Measurements from ENCODE around the gene PCDHGA5.
"Not testable (repeated sequence)": the region's sequence is repeated elsewhere in the genome, so short reads cannot be mapped to it uniquely, and the experiment has no call there.

The PCDHGA5 gene

DNA sequence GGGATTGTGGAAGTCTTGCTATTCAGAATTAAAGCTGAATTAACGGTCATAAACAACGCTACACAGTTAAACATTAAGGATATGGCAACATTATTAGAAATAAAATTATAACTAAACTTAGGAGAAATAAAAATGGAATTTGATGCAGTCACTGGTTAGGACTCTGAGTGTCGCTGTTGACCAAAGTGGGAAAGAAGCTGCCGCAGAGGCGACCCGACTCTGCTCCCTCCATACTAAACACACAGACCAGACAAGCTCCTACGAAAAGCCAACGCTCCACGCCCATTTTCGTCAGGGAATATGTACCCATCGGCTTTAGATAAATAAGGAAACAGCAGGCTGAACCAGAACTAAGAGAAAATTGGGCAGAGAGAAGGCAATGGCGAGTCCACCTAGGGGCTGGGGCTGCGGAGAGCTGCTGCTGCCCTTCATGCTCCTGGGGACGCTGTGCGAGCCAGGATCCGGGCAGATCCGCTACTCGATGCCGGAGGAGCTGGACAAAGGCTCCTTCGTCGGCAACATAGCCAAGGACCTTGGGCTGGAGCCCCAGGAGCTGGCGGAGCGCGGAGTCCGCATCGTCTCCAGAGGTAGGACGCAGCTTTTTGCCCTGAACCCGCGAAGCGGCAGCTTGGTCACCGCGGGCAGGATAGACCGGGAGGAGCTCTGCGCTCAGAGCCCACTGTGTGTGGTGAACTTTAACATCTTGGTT lies at the start of gene PCDHGA5:
Gene PCDHGA5, plus strand, starts transcription at position 211 of the 709 bp plus-strand sequence. Its CDS starts 169 bp downstream, at position 380.
- DNase-seq, result no peak
- TF ChIP-seq GATA1 (IDR thresholded peaks at IDR 0.05; ENCODE audit: low read depth, low read length) (no peak), POLR2A (IDR thresholded peaks at IDR 0.05; ENCODE audit: low read length) (no peak)

DNA sequence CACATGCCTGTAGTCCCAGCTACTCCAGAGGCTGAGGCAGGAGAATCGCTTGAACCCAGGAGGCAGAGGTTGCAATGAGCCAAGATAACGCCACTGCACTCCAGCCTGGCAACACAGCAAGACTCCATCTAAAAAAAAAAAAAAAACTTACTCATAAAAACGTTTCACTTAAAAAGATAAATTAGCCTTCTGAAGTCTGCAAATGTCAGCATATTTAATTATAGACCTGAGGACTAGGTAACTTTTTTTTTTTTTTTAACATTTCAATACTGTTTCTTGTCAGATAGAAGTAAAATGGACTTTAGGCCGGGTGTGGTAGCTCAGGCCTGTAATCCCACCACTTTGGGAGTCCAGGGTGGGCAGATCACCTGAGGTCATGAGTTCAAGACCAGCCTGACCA lies 47.0 kb upstream of the PCDHGA5 start:
- DNase-seq, result not testable (repeated sequence)

- no peak for DNase-seq
- no peak for TF ChIP-seq GATA1 (IDR thresholded peaks at IDR 0.05; ENCODE audit: low read depth, low read length)
- no peak for TF ChIP-seq POLR2A (IDR thresholded peaks at IDR 0.05; ENCODE audit: low read length)
Observed at GRCh38 chr5:141319202-141319601, 44.8 kb upstream of the PCDHGA5 start.

GRCh38 chr5:141319699-141320098 lies 44.3 kb upstream of the PCDHGA5 start:
- TF ChIP-seq POLR2A (IDR thresholded peaks at IDR 0.05; ENCODE audit: low read length) (no peak), GATA1 (IDR thresholded peaks at IDR 0.05; ENCODE audit: low read depth, low read length) (no peak)
- DNase-seq, result no peak

GRCh38 chr5:141320225-141321169 lies 43.5 kb upstream of the PCDHGA5 start, which contains the start of gene TAF7:
TAF7 (minus strand) TSS chr5:141320784; CDS start chr5:141320044, 740 bp downstream.
- TF ChIP-seq POLR2A (IDR thresholded peaks at IDR 0.05; ENCODE audit: low read length), result peak; percentile 92
- TF ChIP-seq GATA1 (IDR thresholded peaks at IDR 0.05; ENCODE audit: low read depth, low read length), result no peak
- DNase-seq, result peak; percentile 90 to 92

DNA sequence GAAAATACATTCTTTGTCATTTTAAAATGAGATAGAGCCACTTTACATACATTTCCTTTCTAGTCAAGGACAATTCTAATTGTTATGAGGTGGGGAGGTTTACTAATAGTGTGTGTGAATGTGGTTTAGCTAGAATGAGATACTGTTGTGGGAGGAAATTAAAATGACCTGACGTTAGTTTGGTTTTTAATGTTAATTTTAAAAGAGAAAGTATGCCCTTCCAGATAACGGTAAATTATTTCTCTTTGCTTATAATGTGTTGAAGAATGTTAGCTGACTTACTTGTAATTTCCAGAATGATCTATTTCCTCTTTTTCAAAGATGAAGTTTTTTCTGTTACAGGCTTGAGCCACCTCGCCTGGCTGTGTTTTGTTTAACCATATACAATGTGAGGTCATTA lies 41.7 kb upstream of the PCDHGA5 start:
- no peak for TF ChIP-seq POLR2A (IDR thresholded peaks at IDR 0.05; ENCODE audit: low read length)
- TF ChIP-seq GATA1 (IDR thresholded peaks at IDR 0.05; ENCODE audit: low read depth, low read length), result no peak
- DNase-seq, result no peak

- no peak for TF ChIP-seq GATA1 (IDR thresholded peaks at IDR 0.05; ENCODE audit: low read depth, low read length)
- TF ChIP-seq POLR2A (IDR thresholded peaks at IDR 0.05; ENCODE audit: low read length), result no peak
- DNase-seq, result peak; percentile 5 to 9
Observed at GRCh38 chr5:141326088-141326854, 37.7 kb upstream of the PCDHGA5 start.

DNA sequence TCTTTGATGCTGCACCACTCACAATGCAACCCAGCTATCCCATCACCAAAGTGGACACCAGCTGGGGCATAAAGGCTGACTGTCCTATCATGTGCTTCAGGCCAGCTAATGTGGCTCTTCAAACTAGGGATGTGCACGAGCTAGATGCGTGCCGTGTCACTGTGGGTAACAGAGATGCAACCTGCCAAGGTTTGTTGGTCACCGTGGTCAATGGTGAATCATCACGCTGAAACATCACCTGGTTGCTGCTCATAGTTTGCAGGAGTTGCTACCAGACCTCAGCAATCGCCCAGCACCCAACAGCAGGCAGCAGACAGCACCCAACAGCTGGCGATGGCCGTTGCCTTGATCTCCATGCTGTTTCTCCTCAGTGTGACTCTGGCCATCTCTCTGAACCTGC lies 35.7 kb upstream of the PCDHGA5 start:
- no peak for DNase-seq
- TF ChIP-seq POLR2A (IDR thresholded peaks at IDR 0.05; ENCODE audit: low read length) (no peak), GATA1 (IDR thresholded peaks at IDR 0.05; ENCODE audit: low read depth, low read length) (no peak)

DNA sequence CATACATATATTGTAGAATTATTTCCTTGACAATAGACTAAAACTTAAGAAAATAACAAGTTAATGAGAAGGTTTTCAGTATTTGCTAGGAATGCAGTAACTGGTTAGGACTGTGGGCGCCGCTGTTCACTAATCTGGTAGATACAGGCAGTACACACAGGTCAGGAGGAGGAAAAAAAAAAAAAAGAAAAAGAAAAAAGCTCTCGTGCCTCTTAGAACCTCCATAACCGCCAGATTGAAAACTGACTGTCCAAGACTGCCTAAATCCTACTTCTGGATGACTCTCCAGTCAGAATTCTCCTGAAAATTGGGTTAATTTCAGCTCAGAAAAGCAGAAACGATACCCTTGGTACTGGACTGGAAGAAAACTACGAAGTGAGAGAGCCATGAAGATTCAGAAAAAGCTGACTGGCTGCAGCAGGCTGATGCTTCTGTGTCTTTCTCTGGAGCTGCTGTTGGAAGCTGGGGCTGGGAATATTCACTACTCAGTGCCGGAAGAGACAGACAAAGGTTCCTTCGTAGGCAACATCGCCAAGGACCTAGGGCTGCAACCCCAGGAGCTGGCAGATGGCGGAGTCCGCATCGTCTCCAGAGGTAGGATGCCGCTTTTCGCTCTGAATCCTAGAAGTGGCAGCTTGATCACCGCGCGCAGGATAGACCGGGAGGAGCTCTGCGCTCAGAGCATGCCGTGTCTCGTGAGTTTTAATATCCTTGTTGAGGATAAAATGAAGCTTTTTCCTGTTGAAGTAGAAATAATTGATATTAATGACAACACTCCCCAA lies 33.5 kb upstream of the PCDHGA5 start, which contains the start of gene PCDHGA1:
Gene PCDHGA1, plus strand, starts transcription at position 216 of the 782 bp plus-strand sequence.
- TF ChIP-seq POLR2A (IDR thresholded peaks at IDR 0.05; ENCODE audit: low read length) (no peak), GATA1 (IDR thresholded peaks at IDR 0.05; ENCODE audit: low read depth, low read length) (no peak)
- DNase-seq, result no peak

DNA sequence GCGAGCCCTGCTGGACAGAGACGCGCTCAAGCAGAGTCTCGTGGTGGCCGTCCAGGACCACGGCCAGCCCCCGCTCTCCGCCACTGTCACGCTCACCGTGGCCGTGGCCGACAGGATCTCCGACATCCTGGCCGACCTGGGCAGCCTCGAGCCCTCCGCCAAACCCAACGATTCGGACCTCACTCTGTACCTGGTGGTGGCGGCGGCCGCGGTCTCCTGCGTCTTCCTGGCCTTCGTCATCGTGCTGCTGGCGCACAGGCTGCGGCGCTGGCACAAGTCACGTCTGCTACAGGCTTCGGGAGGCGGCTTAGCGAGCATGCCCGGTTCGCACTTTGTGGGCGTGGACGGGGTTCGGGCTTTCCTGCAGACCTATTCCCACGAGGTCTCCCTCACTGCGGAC lies 31.4 kb upstream of the PCDHGA5 start:
- not testable (repeated sequence) for DNase-seq

GRCh38 chr5:141338538-141339306 lies 25.2 kb upstream of the PCDHGA5 start, which contains the start of gene PCDHGA2:
PCDHGA2 (plus strand) TSS chr5:141338760.
- peak; percentile 8 to 25 for DNase-seq
- TF ChIP-seq GATA1 (IDR thresholded peaks at IDR 0.05; ENCODE audit: low read depth, low read length) (no peak), POLR2A (IDR thresholded peaks at IDR 0.05; ENCODE audit: low read length) (no peak)

DNA sequence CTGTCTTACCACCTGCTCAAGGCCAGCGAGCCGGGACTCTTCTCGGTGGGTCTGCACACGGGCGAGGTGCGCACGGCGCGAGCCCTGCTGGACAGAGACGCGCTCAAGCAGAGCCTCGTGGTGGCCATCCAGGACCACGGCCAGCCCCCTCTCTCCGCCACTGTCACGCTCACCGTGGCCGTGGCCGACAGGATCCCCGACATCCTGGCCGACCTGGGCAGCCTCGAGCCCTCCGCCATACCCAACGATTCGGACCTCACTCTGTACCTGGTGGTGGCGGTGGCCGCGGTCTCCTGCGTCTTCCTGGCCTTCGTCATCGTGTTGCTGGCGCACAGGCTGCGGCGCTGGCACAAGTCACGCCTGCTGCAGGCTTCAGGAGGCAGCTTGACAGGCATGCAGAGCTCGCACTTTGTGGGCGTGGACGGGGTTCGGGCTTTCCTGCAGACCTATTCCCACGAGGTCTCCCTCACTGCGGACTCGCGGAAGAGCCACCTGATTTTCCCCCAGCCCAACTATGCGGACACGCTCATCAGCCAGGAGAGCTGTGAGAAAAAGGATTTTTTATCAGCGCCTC lies 23.1 kb upstream of the PCDHGA5 start:
- DNase-seq, result not testable (repeated sequence)
